H1 (cell line): Measurements from ENCODE around the gene GMEB1.

Source experiments
- EZH2 ChIP-seq: fragments of 200-600 bp; sonication (generic); IDR thresholded peaks from 2 replicates; pipeline ENCODE4 v1.7.1; 2012; ENCODE audit warnings: low read depth, mild to moderate bottlenecking, moderate library complexity, low read length, inconsistent platforms; ENCODE audit not compliant: severe bottlenecking
- GABPA ChIP-seq: IDR thresholded peaks from 2 replicates; pipeline ENCODE4 v1.6.1; 2011; ENCODE audit warnings: mild to moderate bottlenecking, low read length, moderate library complexity, borderline replicate concordance; ENCODE audit not compliant: insufficient read depth
- GTF2F1 ChIP-seq: IDR thresholded peaks from 2 replicates; pipeline ENCODE4 v1.6.1; 2012; ENCODE audit warnings: low read depth, low read length, improper control_type of control experiment, borderline replicate concordance
- JUND ChIP-seq: IDR thresholded peaks from 2 replicates; pipeline ENCODE4 v1.6.1; 2011; ENCODE audit warnings: mild to moderate bottlenecking, improper control_type of control experiment, low read length
- KDM5A ChIP-seq: fragments of 200-600 bp; IDR thresholded peaks from 2 replicates; pipeline ENCODE4 v1.7.1; 2012; ENCODE audit warnings: mild to moderate bottlenecking, low read length, inconsistent platforms, mixed read lengths
- SIN3A ChIP-seq, 2 experiments: IDR thresholded peaks in 1 of 2; conservative IDR thresholded peaks in 1 of 2; 2 replicates each; pipeline ENCODE4 v1.6.1; 2011 to 2012; ENCODE audit warnings: low read length in 2 of 2, improper control_type of control experiment in 1 of 2, low read depth in 1 of 2, mild to moderate bottlenecking in 1 of 2
- SIX5 ChIP-seq: IDR thresholded peaks from 2 replicates; pipeline ENCODE4 v1.6.1; 2011; ENCODE audit warnings: mild to moderate bottlenecking, low read depth, low read length
- SRF ChIP-seq: IDR thresholded peaks from 2 replicates; pipeline ENCODE4 v1.6.1; 2011; ENCODE audit warnings: mild to moderate bottlenecking, low read depth, low read length, moderate library complexity
- TCF12 ChIP-seq: IDR thresholded peaks from 2 replicates; pipeline ENCODE4 v1.6.1; 2011; ENCODE audit warnings: low read depth, mild to moderate bottlenecking, low read length
- USF2 ChIP-seq: IDR thresholded peaks from 2 replicates; pipeline ENCODE4 v1.6.1; 2011; ENCODE audit warnings: low read length, improper control_type of control experiment
- YY1 ChIP-seq: IDR thresholded peaks from 2 replicates; pipeline ENCODE4 v1.6.1; 2011; ENCODE audit warnings: low read depth, mild to moderate bottlenecking, low read length
- ZNF274 ChIP-seq: IDR thresholded peaks from 2 replicates; pipeline ENCODE4 v1.7.0; 2012; ENCODE audit warnings: low read length, borderline replicate concordance; ENCODE audit errors: extremely low read depth
- TF ChIP-seq, protein P1 (sequence below), 3 experiments: IDR thresholded peaks; 1 replicate in 2 of 3; 2 replicates in 1 of 3; pipeline versions ENCODE4 v1.5.1 to v1.6.1; 2011; ENCODE audit warnings: low read length in 3 of 3, mild to moderate bottlenecking in 3 of 3, inconsistent platforms in 2 of 3, low read depth in 1 of 3, moderate library complexity in 1 of 3; ENCODE audit not compliant: insufficient read depth in 1 of 3; ENCODE audit errors: control extremely low read depth in 1 of 3
- TF ChIP-seq, protein P2 (sequence below): IDR thresholded peaks from 2 replicates; pipeline ENCODE4 v1.6.1; 2011; ENCODE audit warnings: low read depth, mild to moderate bottlenecking, low read length; ENCODE audit not compliant: insufficient read depth

- TF ChIP-seq, protein P1, sequence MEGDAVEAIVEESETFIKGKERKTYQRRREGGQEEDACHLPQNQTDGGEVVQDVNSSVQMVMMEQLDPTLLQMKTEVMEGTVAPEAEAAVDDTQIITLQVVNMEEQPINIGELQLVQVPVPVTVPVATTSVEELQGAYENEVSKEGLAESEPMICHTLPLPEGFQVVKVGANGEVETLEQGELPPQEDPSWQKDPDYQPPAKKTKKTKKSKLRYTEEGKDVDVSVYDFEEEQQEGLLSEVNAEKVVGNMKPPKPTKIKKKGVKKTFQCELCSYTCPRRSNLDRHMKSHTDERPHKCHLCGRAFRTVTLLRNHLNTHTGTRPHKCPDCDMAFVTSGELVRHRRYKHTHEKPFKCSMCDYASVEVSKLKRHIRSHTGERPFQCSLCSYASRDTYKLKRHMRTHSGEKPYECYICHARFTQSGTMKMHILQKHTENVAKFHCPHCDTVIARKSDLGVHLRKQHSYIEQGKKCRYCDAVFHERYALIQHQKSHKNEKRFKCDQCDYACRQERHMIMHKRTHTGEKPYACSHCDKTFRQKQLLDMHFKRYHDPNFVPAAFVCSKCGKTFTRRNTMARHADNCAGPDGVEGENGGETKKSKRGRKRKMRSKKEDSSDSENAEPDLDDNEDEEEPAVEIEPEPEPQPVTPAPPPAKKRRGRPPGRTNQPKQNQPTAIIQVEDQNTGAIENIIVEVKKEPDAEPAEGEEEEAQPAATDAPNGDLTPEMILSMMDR (IDR thresholded peaks at IDR 0.05; ENCODE audit: control extremely low read depth in 1 of 3, insufficient read depth in 1 of 3, low read depth in 1 of 3, low read length in 3 of 3): no peak
- TF ChIP-seq EZH2 (no peak), JUND (no peak), SIX5 (no peak), SIN3A (conservative IDR thresholded peaks at IDR 0.05 in 1 of 2, IDR thresholded peaks at IDR 0.05 in 1 of 2; ENCODE audit: low read depth in 1 of 2, low read length in 2 of 2) (no peak), GABPA (no peak), SRF (no peak), GTF2F1 (no peak), YY1 (no peak), TCF12 (no peak), USF2 (no peak), ZNF274 (no peak), KDM5A (no peak)
- TF ChIP-seq, protein P2, sequence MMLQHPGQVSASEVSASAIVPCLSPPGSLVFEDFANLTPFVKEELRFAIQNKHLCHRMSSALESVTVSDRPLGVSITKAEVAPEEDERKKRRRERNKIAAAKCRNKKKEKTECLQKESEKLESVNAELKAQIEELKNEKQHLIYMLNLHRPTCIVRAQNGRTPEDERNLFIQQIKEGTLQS: no peak
These were observed 49.6 kb downstream of the GMEB1 start for GRCh38 chr1:28718166-28718565.
